Peyer's patch (tissue), 4 donors: ENCODE data around the gene ENPP6.

ENCODE experiments used
- CTCF ChIP-seq, 6 experiments: fragments of 450-650 bp in 4 of 6; fragments of 200-600 bp in 2 of 6; sonication (generic) in 1 of 6; IDR thresholded peaks; one replicate each; pipeline ENCODE4 v1.5.1; 2017 to 2019; ENCODE audit warnings: antibody characterized with exemption in 6 of 6, mild to moderate bottlenecking in 3 of 6, moderate library complexity in 1 of 6
- POLR2A ChIP-seq, 2 donors: fragments of 450-650 bp; IDR thresholded peaks; one replicate each; pipeline ENCODE4 v1.5.1; 2017; ENCODE audit warnings: antibody characterized with exemption in 2 of 2, mild to moderate bottlenecking in 2 of 2, moderate library complexity in 2 of 2

DNA sequence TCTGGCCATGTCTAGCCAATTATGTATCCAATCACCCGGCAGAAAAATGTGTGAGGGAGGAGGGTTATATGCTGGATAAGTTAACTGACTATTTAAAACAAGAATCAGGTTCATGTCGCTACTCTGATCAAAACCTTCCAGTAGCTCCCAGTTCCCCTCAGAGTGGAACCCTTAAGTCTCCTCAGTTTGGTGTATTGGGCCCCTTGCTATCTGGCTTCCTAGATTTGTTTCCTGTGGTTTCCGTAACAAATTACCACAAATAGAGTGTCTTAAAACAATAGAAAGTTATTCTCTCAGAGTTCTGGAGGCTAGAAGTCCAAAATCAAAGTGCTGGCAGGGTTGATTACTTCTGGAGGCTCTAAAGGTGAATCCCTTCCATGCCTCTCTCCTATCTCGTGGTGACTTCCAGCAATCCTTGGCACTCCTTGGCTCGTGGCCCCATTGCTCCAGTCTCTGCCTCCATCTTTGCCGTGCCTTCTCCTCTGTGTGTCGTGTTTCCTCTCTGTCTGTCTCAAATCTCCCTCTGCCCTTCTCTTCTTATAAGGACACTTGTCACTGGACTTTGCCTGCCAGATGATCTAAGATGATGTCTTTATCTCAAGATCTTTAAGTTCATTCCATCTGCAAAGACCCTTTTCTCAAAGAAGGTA, 10.5 kb upstream of the ENPP6 start:
- TF ChIP-seq CTCF (IDR thresholded peaks at IDR 0.05) (no peak), POLR2A (IDR thresholded peaks at IDR 0.05) (no peak)
